ENCODE data around the gene PLVAP.

The PLVAP gene

DNA sequence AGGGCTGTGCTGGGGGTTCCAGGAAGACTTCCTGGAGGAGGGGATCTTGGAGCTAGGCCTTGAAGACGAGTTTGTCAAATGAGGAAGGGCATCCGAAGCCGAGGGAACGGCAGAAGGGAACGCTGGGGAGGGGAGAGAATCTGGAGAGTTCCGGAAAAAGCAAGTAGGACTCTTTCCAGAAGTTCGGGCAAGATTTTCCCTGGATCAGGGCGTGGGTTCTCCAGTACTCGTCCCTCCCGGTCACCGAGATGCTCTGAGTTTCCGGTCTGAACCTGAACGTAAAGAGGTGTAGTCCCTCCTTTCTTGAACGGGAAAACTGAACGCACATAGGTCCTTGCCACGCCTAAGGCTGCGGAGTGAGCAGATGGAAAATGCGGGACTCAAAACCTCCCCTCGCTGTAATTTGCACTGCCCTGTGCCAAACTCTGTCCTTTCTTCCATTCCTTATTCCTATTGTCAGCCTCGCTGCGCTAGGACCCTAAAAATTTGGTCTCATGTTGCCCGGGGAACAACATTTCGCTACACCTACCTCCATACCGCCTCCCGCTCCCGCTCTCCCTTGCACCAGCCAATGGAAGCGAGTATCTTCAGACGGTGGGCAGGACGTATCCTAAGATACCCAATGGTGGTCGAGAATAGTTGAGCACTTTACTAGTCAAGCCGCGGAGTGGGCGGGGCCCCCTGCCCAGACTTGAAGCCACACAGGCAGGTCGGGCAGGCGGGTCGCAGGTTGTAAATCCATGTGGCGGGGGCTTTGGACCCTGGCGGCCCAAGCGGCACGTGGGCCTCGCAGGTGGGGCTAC, 40.1 kb downstream of the PLVAP start, which contains the start of gene GTPBP3:
GTPBP3 (plus strand) TSS at position 682 of the 803 bp plus-strand sequence; CDS start at position 741, 59 bp downstream.
- peak within 1 kb of the TSS; percentile 95 for H3K27ac ChIP-seq
- DNase-seq (ENCODE audit: low read depth, low spot score) = peak; percentile 95

DNA sequence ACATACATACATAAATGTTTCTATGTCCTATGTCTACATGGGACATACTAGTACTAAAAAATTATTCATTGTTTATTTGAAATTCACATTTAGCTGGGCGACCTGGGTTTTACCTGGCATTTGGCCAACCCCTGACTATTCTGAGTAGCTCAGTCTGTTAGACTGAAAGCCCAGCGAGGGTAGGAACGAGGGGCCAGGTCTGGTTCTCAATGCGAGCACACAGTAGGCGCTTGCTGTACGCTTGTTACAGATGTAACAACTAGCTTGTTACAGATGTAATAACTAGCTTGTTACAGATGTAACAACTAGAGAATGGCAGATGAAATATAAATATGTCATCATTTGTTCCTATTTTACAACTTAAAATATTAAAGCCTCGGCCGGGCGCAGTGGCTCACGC, 41.6 kb downstream of the PLVAP start:
- peak overlapping the region; percentile 95 for H3K27ac ChIP-seq
- DNase-seq (ENCODE audit: low read depth, low spot score) = no peak

DNA sequence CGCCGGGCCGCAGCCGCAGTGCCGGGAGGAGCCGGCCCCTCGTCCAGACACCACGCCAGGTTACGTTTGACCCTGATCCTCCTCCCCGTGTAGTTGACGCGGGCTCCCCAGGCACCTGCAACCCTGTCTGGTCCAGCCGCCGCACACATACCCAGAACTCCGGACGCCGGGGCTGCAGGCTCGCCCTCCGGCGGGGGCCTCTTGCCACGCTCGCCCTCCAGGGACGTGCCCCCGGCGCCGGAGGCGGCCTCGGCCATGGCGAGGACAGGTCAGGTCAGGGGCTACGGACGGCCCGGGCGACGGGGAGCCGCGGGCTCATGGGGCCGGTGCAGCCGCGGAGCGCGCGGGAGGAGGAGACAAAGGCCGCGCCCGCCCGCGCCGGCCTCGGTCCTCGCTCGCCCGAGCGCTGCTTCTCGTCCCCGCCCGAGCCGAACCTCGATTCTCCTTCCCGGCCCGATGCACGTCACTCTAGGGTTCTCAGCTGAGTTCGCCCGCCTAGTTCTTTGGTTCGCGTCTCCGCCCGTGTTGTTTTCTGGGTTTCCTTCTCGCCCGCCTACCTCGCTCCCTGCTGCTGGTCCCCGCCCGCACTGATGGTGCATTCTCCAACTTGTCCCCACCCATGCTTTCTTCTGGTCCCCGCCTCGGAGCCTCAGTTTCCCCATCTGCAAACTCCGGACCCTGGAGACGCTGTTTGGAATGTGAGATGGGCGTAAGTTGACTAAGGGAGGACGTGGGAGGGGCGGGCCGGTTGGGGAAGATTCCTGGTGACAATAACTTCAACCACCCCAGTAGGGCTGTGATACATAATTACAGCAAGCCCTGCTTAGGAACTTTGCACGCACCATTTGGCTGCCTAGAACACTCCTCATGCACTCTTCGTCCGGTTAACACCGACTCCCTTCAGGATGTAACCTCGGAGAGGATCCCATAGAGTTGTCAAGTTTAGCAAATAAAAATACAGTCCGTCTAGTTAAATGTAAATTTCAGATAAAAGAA, 42.4 kb downstream of the PLVAP start, which contains the start of gene ANO8:
ANO8 (minus strand) TSS at position 442 of the 996 bp plus-strand sequence; CDS start at position 257, 185 bp downstream.
- peak within 1 kb of the TSS; percentile 95 for H3K27ac ChIP-seq
- peak; percentile 99 for DNase-seq (ENCODE audit: low read depth, low spot score)

DNA sequence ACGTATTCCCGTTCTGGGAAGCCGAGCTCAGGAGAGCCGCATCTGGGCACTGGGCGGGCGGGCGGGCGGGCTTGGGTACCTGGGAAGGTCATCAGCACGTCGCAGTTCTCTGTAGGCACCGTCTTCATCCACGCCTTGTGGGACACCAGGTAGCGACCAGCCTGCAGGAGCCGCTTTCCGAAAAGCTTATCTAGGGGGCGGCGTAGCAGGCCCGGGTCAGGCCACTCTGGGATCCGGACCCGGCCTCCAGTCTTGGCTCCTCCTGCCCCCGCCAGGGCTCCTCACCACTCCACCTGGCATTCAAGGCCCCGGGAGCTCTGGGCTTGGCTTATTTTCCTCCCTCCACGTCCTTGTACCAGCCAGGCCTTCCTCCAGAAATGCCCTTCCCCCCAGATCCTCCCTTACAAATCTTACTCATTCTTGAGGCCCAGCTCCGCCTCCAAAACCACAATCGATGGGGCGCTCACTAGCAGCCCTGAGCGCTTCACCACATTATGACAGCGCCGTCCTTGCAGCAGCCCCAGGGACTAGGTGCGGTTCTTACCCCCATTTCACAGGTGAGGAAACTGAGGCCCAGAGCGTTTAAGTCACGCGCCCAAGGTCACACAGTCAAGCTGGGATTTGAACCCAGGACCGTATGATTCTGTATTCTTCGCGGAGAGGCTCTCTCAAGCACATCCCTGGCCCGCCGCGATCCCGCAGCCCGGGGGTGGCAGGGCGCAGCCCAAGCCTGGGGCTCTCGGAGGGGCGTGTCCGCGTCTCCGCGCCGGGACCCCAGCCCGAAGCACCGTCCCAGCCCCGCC, 43.3 kb downstream of the PLVAP start:
- DNase-seq (ENCODE audit: low read depth, low spot score) = peak; percentile 48
- peak overlapping the region; percentile 95 for H3K27ac ChIP-seq

DNA sequence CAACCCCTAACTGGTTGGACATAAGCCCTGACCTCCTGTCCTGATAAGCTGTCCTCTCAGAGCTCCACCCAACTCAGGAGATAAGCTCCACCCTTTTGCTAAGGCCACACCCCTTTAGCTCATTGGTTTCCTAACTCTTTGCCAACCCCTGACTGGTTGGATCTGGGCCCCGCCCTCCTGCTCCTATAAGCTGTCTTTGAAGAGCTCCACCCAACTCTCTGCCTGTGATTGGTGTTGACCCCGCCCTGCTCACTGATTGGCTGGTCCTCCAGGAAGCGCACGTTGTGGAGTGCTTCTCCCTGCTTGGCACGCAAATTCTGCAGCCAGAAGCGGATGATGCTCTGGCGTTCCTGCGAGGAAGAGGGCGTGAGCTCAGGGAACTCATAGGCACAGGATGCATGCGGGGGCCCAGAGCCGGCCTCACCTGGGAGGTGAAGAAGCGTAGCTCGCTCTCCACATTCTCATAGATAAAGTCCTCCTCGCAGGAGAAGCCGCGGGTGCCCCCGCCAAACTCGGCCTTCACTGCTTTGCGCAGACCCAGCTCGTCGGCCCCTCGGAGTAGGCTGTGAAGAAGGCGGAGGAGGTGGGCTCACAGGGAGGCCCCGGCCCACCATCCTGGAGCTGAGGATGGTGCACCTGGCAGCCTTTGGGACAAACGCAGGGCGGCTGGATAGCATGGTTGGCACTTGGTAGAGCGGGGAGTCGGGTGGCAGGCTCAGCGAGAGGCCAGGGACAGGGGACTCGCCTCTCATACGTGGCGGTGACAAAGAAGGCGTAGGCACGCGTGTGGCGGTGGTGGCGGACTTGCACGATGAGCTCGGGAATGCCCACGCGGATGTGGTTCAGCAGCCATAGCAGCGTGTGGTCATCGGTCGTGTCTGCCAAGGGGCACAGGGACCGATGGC, 44.2 kb downstream of the PLVAP start:
- no peak for DNase-seq (ENCODE audit: low read depth, low spot score)
- no peak overlapping the region for H3K27ac ChIP-seq

DNA sequence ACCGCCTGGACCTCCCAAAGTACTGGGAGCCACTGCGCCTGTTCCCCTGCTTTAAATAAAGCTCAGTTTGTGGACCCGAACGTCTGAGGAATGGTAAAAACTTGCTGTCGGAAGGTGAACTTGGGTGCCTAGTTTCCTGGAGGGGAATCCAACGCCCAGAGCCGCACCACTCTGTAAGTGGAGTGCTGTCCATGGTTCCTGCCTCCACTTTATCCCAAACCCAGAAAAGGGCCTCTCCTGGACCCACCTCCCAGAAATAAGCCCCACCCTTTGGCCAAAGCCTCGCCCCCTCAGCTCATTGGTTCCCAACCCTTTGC, 44.8 kb downstream of the PLVAP start:
- no peak overlapping the region for H3K27ac ChIP-seq
- DNase-seq (ENCODE audit: low read depth, low spot score) = no peak

DNA sequence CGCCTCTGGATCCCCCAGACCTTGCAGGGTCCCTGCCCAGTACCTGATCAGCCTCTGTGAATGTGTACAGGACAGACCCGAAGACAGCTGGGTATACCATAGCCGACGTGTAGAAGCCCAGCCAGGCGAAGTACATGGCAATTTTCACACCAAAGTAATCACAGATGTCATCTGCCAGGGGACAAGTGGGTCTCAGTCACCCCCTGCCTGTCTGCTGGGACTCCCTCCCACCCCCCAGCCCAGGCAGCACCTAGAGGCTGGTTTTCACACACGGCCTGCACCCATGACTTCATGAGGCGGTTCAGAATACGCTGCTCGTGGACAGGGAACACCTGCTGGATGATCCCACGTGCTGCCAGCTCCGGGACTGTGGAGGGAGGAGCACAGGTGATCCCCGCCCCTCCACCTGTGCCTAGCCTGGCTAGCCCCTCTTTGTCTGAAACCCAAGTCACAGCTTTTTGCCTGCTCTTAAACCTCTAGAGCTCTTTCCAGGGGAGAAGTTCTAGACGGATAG, 46.0 kb downstream of the PLVAP start:
- DNase-seq (ENCODE audit: low read depth, low spot score) = no peak

DNA sequence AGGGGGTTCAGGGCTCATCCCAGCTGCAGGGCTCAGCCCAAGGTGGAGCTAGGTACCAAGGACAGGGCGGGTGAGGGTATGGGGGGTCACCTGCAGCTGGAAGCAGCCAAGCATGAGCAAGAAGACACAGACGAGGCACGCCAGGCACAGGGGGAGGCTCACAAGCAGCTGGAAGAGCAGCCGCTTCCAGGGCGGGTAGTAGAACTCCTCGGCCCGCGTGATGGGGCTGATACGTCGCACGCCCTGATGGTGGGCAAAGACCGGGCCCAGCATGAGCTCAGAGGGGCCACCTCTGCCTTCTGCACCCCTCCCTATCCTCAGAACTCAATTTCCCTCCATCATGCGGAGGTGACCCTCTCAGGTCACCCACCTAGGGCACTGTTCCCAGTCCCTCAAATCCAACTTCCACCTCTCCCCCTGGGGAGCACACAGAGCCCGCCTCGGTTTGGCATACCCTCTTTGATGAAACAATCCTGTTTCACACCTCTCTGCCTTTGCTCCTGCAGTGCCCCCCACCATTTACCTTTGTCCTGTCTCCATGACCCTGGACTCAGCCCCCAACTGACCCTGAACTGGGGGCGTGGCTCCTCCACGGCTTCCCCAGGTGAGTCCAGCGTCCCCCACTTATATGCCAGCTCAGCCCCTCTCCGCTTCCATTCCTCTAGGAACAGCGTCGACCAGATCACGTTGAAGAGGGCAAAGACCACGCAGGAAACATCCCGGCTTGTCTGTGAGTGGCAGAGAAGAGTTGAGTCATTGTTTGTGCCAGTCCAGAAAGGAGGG, 46.7 kb downstream of the PLVAP start:
- no peak for DNase-seq (ENCODE audit: low read depth, low spot score)
- H3K27ac ChIP-seq = no peak overlapping the region

More for the DNA sequence above, 46.0 kb downstream of the PLVAP start:
- H3K27ac ChIP-seq = no peak overlapping the region

DNA sequence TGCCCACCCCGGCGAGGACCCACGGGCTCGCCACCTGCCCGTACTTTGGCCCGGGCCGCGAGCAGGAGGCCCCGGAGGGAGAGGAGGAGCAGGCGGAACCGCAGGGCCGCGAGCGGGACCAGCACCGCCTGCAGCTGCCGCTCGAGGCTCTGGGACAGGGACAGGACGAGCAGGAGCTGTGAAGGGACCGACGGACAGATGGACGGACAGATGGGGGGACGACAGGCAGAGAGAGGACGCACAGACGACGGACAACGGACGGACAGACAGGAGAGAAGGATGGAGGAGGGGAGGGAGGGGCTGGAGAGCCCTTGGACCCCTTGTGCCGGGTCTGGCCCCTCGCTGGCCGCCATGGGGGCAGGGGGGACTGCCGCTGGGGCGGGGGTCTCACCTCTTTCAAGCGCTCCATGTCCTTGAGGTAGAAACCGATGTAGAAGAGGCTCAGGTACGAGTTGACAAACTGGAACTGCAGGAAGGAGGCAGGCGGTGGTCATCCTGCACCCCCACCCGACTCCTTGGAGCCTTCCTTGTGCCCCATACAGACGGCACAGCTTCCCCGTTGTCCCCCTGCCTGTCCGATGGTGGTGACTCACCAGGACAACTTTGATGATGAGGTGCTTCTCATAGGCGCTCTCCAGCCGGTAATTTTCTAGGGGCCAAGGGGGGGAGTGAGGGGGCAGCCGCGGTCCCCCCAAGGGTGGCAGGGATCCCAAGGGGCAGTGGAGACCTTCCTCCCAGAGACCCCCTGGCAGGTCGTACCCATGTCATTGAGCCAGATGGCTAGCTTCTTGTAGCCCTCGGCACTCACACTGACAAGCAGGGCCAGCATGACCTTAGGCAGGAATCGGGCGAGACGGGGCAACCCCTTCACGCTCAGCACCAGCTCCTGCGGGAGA, 47.5 kb downstream of the PLVAP start:
- no peak overlapping the region for H3K27ac ChIP-seq
- no peak for DNase-seq (ENCODE audit: low read depth, low spot score)

DNA sequence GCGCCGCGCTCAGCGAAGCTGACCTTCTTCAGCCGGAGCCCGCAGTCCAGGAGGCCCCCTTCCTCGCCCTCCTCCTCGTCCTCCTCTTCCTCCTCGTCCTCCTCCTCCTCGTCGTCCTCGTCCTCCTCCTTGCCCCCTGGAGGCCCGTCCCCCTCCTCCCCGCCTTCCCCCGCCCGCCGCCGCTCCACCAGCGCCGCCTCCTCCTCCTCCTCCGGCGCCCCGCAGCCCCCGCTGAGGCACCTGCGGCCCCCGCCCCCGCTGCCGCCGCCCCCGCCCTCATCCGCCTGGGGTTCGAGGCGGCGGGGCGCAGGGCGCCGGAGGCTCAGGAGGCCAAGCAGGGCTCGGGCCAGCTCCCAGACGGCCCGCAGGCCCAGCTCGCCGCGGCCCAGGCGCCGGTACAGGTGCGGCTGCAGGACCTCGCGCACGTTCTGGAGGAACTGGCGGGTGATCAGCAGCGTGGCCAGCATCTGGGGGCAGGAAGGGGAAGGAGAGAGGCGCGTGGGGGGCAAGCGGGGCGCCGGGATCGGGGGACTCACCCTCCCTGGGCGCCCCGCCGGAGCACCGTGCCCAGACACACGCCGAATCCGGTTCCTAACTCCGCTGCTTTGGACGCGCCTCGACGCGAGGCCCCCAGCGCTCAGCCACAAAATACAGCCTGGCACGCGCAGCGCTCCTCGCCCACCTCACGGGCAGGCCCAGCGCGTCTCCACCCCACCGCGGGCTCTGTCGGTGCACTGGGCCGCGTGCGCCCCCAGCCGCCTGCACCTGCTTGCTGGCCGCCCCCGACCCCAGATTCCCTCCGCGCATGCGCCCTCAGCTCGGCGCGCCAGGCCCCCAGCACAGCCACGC, 48.4 kb downstream of the PLVAP start:
- DNase-seq (ENCODE audit: low read depth, low spot score) = no peak
- H3K27ac ChIP-seq = peak overlapping the region; percentile 52

DNA sequence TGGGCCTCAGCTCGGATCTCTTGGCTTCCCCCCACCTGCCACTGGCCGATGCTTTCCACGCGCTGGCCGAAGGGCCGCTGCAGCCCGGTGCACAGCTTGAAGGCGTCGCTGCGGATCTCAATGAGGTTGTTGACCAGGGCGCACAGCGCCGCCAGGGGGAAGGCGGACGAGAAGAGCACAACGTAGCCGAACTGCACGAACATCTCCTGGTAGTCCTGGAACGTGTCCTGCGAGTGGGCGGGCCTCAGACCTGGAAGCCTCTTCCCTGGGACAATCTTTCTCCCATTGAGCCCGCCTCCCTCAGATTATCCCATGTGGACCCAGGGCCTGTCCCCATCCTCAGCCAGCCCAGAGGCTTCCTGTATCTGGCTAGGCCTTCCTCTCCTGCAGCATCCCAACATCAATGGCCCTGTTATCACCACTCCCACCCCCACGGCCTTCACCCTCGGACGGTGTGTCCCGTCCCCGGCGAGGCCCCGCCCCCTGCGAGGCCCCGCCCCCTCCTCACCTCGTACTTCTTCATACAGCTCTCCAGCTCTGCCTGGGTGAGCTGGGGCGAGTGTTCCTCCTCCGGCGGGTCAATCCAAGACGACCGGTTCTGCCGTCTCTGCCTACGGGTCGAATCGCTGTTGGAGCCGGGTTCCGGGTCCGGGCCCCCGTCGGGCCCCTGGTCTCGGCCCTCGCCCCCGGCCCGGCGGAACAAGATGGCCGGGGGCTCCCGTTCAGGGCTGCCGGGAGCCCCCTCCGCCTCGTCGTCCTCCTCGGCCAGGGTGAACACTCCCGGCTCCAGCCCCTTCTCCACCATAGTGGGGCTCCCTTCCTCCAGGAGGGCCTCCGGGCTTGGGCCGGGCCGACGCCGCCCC, 49.3 kb downstream of the PLVAP start:
- H3K27ac ChIP-seq = peak overlapping the region; percentile 52
- DNase-seq (ENCODE audit: low read depth, low spot score) = peak; percentile 61

DNA sequence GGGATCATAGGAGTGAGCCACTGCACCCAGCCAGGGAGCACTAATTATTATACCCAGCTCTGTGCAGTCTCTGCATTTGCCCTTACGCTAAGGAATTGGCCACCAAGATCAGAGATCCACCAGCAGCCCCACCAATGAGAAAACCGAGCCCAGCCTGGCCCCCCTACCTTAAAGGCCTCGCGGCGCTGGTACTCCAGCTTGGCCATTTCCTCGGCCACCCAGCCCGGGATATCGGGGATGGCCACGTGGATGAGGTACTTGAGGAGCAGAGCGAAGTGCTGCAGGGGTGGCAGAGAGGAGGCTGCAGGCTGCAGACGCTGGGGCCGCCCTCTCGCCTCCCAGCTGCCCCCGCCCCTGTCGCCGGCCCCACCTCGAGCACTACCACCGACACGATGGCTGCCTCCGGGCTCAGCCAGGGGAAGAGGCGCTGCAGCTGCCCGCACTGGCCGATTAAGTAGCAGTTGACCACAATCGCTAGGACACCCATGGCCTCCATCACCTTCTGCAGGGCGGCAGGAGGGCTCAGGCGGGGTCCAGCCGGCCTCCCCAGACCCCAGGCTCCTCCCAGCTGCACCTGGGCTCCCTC, 50.0 kb downstream of the PLVAP start:
- no peak for DNase-seq (ENCODE audit: low read depth, low spot score)
- H3K27ac ChIP-seq = peak overlapping the region; percentile 21

DNA sequence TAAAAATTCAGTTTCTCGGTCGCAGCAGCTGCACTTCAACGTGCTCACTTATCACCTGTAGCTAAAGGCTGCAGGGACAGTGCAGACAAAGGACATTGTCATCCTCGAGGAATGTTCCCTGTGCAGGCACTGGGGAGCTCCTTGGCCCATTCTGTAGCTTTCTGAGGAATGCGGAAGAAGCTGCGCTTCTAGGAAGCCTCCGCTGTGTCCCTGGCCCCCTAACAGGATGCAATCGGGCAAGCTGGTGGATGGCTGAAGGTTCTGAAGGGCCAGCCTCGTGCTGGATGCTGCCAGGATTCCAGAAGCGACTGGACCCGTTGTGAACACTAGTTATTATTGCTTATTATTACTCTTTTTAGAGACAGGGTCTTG, 50.6 kb downstream of the PLVAP start:
- DNase-seq (ENCODE audit: low read depth, low spot score) = no peak
- peak overlapping the region; percentile 21 for H3K27ac ChIP-seq

DNA sequence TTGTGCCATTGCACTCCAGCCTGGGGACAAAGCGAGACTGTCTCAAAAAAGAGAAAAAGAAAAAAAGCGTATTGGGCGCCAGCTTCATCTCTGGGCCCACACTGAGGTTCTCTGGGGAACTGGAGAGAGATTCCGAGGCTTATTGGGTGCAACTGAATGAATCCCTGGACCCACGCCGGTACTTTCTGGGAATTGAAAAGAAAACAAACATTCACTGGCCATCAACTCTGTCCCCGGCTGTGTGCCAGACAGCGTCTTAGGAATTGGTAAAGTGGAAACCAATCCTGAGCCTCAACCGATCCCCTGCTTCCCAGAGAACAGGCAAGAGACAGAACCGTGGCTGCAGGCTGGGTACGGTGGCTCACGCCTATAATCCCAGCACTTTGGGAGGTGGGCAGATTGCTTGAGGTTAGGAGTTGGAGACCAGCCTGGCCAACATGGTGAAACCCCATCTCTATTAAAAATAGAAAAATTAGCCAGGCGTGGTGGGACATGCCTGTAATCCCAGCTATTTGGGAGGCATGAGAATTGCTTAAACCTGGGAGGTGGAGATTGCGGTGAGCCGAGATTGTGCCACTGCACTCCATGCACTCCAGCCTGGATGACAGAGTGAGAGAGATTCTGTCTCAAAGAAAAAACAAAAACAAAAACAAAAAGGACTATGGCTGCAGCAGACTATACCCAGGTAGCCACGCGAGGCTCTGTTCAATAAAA, 51.1 kb downstream of the PLVAP start:
- H3K27ac ChIP-seq = peak overlapping the region; percentile 21
- no peak for DNase-seq (ENCODE audit: low read depth, low spot score)
